Upper lobe of right lung (tissue), 1 donor: ENCODE measurements around the gene SLC25A29. TPM values are rescaled to one million over a fixed set of nuclear protein-coding genes. Genes with fewer than 3 reads are reported as not detected.
"Not testable (repeated sequence)": the region's sequence is repeated elsewhere in the genome, so short reads cannot be mapped to it uniquely, and the experiment has no call there.

Experiments
- ATAC-seq: fragments of 200-7000 bp; cut with Tn5 transposase; one replicate; pipeline ENCODE4 v1.9.1; 2020; ENCODE audit warnings: mild to moderate bottlenecking, moderate library complexity
- DNase-seq: peaks from one replicate; pipeline ENCODE4 v3.0.0-alpha.2; 2020
- H3K27ac ChIP-seq: fragments of 200-600 bp; one replicate; pipeline ENCODE4 v1.8.0; 2022
- H3K27me3 ChIP-seq: fragments of 200-600 bp; one replicate; pipeline ENCODE4 v1.8.0; 2022; ENCODE audit warnings: mild to moderate bottlenecking
- H3K36me3 ChIP-seq: fragments of 200-600 bp; one replicate; pipeline ENCODE4 v1.8.0; 2022
- H3K4me1 ChIP-seq: fragments of 200-600 bp; one replicate; pipeline ENCODE4 v1.8.0; 2022
- H3K4me3 ChIP-seq: fragments of 200-600 bp; one replicate; pipeline ENCODE4 v1.8.0; 2022; ENCODE audit warnings: mild to moderate bottlenecking
- H3K9me3 ChIP-seq: fragments of 200-600 bp; one replicate; pipeline ENCODE4 v1.8.0; 2022
- CTCF ChIP-seq: fragments of 200-600 bp; IDR thresholded peaks from one replicate; pipeline ENCODE4 v1.8.0; 2022; ENCODE audit warnings: antibody characterized with exemption
- intact Hi-C: fragments of 100-400 bp; cut with DNase I; formaldehyde crosslinking; loops from one replicate; pipeline ENCODE4 v1.11.0; 2022
- total RNA-seq: library from RNA; stranded (reverse); fragmentation: NEBNext Ultra II Directional; extraction: Animal tissue kit (Norgen Biotek cat#: 25700); gene quantifications from one replicate; pipeline ENCODE4 v1.2.1, GENCODE V29; 2021
- donor health status: DM: no; HTN: yes; CAD: no; lungs with severe emphysema.

The SLC25A29 gene
- total RNA-seq, 1 donor from 2014 or later = 104 TPM

GRCh38 chr14:100348253-100348729 lies 42.0 kb upstream of the SLC25A29 start:
- Histone ChIP-seq H3K4me3 (no peak overlapping the region), H3K27ac (no peak overlapping the region), H3K9me3 (no peaks in the 10 kb centered on the region), H3K27me3 (no peaks in the 10 kb centered on the region), H3K36me3 (peaks cover 73% of the 10 kb centered on the region), H3K4me1 (no peaks in the 10 kb centered on the region)
- no peak for ATAC-seq
- intact Hi-C loops = no loop called here
- no peak for TF ChIP-seq CTCF
- no peak for DNase-seq

GRCh38 chr14:100346306-100347091 lies 40.3 kb upstream of the SLC25A29 start:
- intact Hi-C loops = no loop called here
- no peak overlapping the region for H3K4me3 ChIP-seq
- no peaks in the 10 kb centered on the region for H3K9me3 ChIP-seq
- H3K27ac ChIP-seq = no peak overlapping the region
- no peak for TF ChIP-seq CTCF
- H3K4me1 ChIP-seq = peaks cover 8% of the 10 kb centered on the region
- H3K36me3 ChIP-seq = peaks cover 75% of the 10 kb centered on the region
- no peaks in the 10 kb centered on the region for H3K27me3 ChIP-seq
- DNase-seq = no peak
- ATAC-seq = no peak

- DNase-seq (no peak), ATAC-seq (no peak)
- peaks cover 16% of the 10 kb centered on the region for H3K4me1 ChIP-seq
- H3K9me3 ChIP-seq = no peaks in the 10 kb centered on the region
- TF ChIP-seq CTCF = no peak
- intact Hi-C loops = no loop called here
- H3K27me3 ChIP-seq = no peaks in the 10 kb centered on the region
- no peak overlapping the region for H3K4me3 ChIP-seq
- H3K36me3 ChIP-seq = peaks cover 68% of the 10 kb centered on the region
- no peak overlapping the region for H3K27ac ChIP-seq
Observed at GRCh38 chr14:100345711-100346110, 39.5 kb upstream of the SLC25A29 start.

- Histone ChIP-seq H3K4me1 (peaks cover 20% of the 10 kb centered on the region), H3K36me3 (peaks cover 69% of the 10 kb centered on the region)
- H3K9me3 ChIP-seq, intact Hi-C loops, H3K27me3 ChIP-seq, H3K27ac ChIP-seq, DNase-seq, ATAC-seq, H3K4me3 ChIP-seq: not testable (repeated sequence)
Observed at GRCh38 chr14:100344657-100345056, 38.4 kb upstream of the SLC25A29 start.

GRCh38 chr14:100342826-100343225 lies 36.6 kb upstream of the SLC25A29 start:
- H3K9me3 ChIP-seq, intact Hi-C loops, ATAC-seq, H3K4me3 ChIP-seq, H3K27ac ChIP-seq, H3K27me3 ChIP-seq: not testable (repeated sequence)
- Histone ChIP-seq H3K4me1 (peaks cover 20% of the 10 kb centered on the region), H3K36me3 (peaks cover 62% of the 10 kb centered on the region)
- peak; percentile 11 for DNase-seq

- ATAC-seq (no peak), DNase-seq (peak; percentile 45)
- H3K36me3 ChIP-seq = peaks cover 64% of the 10 kb centered on the region
- no peak overlapping the region for H3K4me3 ChIP-seq
- no peak for TF ChIP-seq CTCF
- peaks cover 20% of the 10 kb centered on the region for H3K4me1 ChIP-seq
- no peaks in the 10 kb centered on the region for H3K9me3 ChIP-seq
- peak overlapping the region; percentile 77 for H3K27ac ChIP-seq
- no peaks in the 10 kb centered on the region for H3K27me3 ChIP-seq
- intact Hi-C loops = no loop called here
Observed at GRCh38 chr14:100342195-100342594, 36.0 kb upstream of the SLC25A29 start.
